PC-3 (cell line): Measurements from ENCODE around the gene SLC6A3.

Experiments used
- CTCF ChIP-seq: fragments of 300-600 bp; sonication (generic); conservative IDR thresholded peaks from 2 replicates; pipeline ENCODE4 v1.5.1; 2017; ENCODE audit warnings: antibody characterized with exemption, low read depth, mild to moderate bottlenecking, low read length
- EZH2 ChIP-seq: fragments of 300-600 bp; sonication (generic); IDR thresholded peaks from one replicate; pipeline ENCODE4 v1.6.1; 2017; ENCODE audit warnings: antibody characterized with exemption, mild to moderate bottlenecking, low read length; ENCODE audit not compliant: unreplicated experiment
- EZH2phosphoT487 ChIP-seq: fragments of 300-600 bp; sonication (generic); IDR thresholded peaks from 2 replicates; pipeline ENCODE4 v1.6.1; 2018; ENCODE audit warnings: mild to moderate bottlenecking, antibody characterized with exemption, low read length, borderline replicate concordance

DNA sequence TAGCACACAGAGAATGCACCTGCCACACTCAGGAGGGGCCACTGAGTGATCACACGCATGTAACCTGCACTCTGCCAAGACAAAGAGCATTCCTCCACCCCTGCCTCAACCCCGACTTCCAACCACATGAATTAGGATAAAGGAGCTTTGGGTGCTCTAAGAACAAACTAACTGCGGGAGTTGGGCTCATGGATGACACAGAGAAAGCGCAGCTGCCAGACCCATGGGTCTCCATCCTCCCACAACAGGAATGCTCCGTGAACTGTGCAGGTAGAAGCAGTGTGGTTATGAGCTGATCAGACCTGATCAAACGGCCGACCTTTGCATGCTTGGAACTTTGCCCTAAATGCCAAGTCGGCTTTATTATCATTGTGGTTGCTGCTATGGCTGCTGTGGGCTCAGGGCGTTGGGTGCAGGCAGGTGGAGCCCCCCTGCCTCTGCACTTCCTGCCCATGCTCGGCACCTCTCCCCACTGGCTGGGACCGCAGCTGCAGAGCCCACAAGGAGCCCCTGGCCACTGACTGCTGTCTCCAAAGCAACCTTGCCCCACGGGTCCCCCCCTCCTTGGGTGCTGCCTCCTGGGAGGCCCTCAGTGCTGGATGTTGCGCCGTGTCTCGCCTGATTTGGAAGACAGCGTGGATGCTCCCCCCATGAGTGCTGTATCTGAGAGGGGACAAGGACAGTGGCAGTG lies 2.6 kb upstream of the SLC6A3 start:
- TF ChIP-seq CTCF (no peak), EZH2phosphoT487 (no peak), EZH2 (no peak)
